Ishikawa (cell line): Measurements from ENCODE around the gene PLCD4.

Source experiments
- EP300 ChIP-seq: IDR thresholded peaks from 2 replicates; pipeline ENCODE4 v1.6.1; 2012; ENCODE audit warnings: borderline replicate concordance
- FOXM1 ChIP-seq: IDR thresholded peaks from 2 replicates; pipeline ENCODE4 v1.6.1; 2012; ENCODE audit warnings: low read depth, borderline replicate concordance
- MAX ChIP-seq: IDR thresholded peaks from 2 replicates; pipeline ENCODE4 v1.6.1; 2012
- NFIC ChIP-seq: IDR thresholded peaks from 2 replicates; pipeline ENCODE4 v1.6.1; 2012
- RAD21 ChIP-seq: IDR thresholded peaks from 2 replicates; pipeline ENCODE4 v1.6.1; 2012; ENCODE audit warnings: low read depth
- TAF1 ChIP-seq: IDR thresholded peaks from 2 replicates; pipeline ENCODE4 v1.6.1; 2012; ENCODE audit warnings: low read depth, mild to moderate bottlenecking
- TEAD4 ChIP-seq: IDR thresholded peaks from 2 replicates; pipeline ENCODE4 v1.6.1; 2012
- USF1 ChIP-seq: IDR thresholded peaks from 2 replicates; pipeline ENCODE4 v1.6.1; 2012
- ZBTB7A ChIP-seq: IDR thresholded peaks from 2 replicates; pipeline ENCODE4 v1.6.1; 2012; ENCODE audit warnings: low read depth

DNA sequence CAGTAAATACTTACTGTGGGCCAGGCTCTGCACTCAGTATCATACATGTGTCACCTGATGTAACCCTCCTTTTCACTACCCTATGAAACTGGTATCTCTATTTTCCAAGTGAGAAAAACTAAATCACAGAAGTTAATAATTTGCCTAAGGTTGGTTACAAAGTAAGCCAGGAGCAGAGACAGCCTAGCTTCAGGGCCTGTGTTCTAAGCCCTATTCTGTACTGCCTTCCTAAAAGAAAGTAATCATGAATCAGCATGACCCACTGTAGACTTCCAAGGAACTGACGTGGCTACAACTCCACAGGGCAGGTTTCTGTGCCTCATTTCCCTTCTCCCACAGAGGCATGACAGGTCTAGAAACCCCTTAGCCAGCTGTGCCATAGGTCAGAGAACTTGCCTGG, 37.4 kb downstream of the PLCD4 start:
- TF ChIP-seq FOXM1 (no peak), TEAD4 (no peak), MAX (no peak), ZBTB7A (no peak), TAF1 (no peak), NFIC (no peak), USF1 (no peak), EP300 (no peak), RAD21 (no peak)
